Measurements from ENCODE around the gene TNF. TPM values are rescaled to one million over a fixed set of nuclear protein-coding genes. Genes with fewer than 3 reads are reported as not detected.

TNF gene
- total and polyA plus RNA-seq, 2 of the 13 experiments (the other 11 are each of a cell fraction or from before 2014, with no cell fraction given), result not detected

GRCh38 chr6:31580807-31581433, 5.6 kb downstream of the TNF start (continued):
- peak; percentile 87; the same call in 1 of the 2 replicates for TF ChIP-seq ZNF737 (CRISPR knock-in tag; IDR thresholded peaks at IDR 0.05; ENCODE audit: borderline replicate concordance)
- peak; percentile 85; the same call in 1 of the 2 replicates for TF ChIP-seq ZNF275 (CRISPR knock-in tag; IDR thresholded peaks at IDR 0.05; ENCODE audit: borderline replicate concordance)
- TF ChIP-seq BCL3 (CRISPR knock-in tag; IDR thresholded peaks at IDR 0.05), result no peak
- TF ChIP-seq FUBP1 (CRISPR knock-in tag; IDR thresholded peaks at IDR 0.05; ENCODE audit: borderline replicate concordance), result no peak
- TF ChIP-seq SAP130 (CRISPR knock-in tag; IDR thresholded peaks at IDR 0.05; ENCODE audit: low read depth), result peak; percentile 57
- no peak for TF ChIP-seq ZNF280D (CRISPR knock-in tag; IDR thresholded peaks at IDR 0.05)
- peak; percentile 60; the same call in 1 of the 2 replicates for TF ChIP-seq HOXD1 (CRISPR knock-in tag; IDR thresholded peaks at IDR 0.05)
- TF ChIP-seq ZFY (CRISPR knock-in tag; IDR thresholded peaks at IDR 0.05), result peak; percentile 76
- peak; percentile 11; the same call in 1 of the 2 replicates for TF ChIP-seq FOXP4 (CRISPR knock-in tag; IDR thresholded peaks at IDR 0.05)
- TF ChIP-seq BORCS8-MEF2B (CRISPR knock-in tag; IDR thresholded peaks at IDR 0.05), result peak; percentile 80
- no peak for TF ChIP-seq SMYD3 (CRISPR knock-in tag; IDR thresholded peaks at IDR 0.05)
- TF ChIP-seq ZNF33B (CRISPR knock-in tag; IDR thresholded peaks at IDR 0.05), result 0 out of 2 replicates have a peak, but pooled peaks have one; percentile 44
- TF ChIP-seq ZSCAN9 (CRISPR knock-in tag; IDR thresholded peaks at IDR 0.05; ENCODE audit: borderline replicate concordance), result no peak; the same call in 1 of the 2 replicates
- TF ChIP-seq ZNF280B (CRISPR knock-in tag; IDR thresholded peaks at IDR 0.05; ENCODE audit: borderline replicate concordance), result peak; percentile 86; the same call in 1 of the 2 replicates
- TF ChIP-seq ZNF256 (CRISPR knock-in tag; conservative IDR thresholded peaks at IDR 0.05), result no peak
- peak; percentile 46; the same call in 1 of the 2 replicates for TF ChIP-seq FOSL2 (CRISPR knock-in tag; IDR thresholded peaks at IDR 0.05)
- 0 out of 2 replicates have a peak, but pooled peaks have one; percentile 20 for TF ChIP-seq RARA (CRISPR knock-in tag; IDR thresholded peaks at IDR 0.05)
